HK-2 (cell line): ENCODE data around the gene HEPN1.

Experiments
- DNase-seq: peaks from one replicate; pipeline ENCODE4 v3.0.0-alpha.2; 2018; ENCODE audit not compliant: unreplicated experiment

The HEPN1 gene

GRCh38 chr11:124884869-124885479 lies 34.1 kb upstream of the HEPN1 start:
- DNase-seq: no peak

- no peak for DNase-seq
Measured at GRCh38 chr11:124886476-124886875, 32.6 kb upstream of the HEPN1 start.

GRCh38 chr11:124886978-124887666 lies 31.9 kb upstream of the HEPN1 start:
- no peak for DNase-seq

GRCh38 chr11:124887667-124888013 lies 31.4 kb upstream of the HEPN1 start:
- DNase-seq: no peak

- DNase-seq: no peak
Measured at GRCh38 chr11:124889191-124890091, 29.6 kb upstream of the HEPN1 start.

GRCh38 chr11:124890151-124890550 lies 28.9 kb upstream of the HEPN1 start:
- no peak for DNase-seq

GRCh38 chr11:124890683-124891372 lies 28.2 kb upstream of the HEPN1 start:
- DNase-seq: no peak

- DNase-seq: no peak
Measured at GRCh38 chr11:124891373-124891861, 27.6 kb upstream of the HEPN1 start.

GRCh38 chr11:124892146-124892545 lies 26.9 kb upstream of the HEPN1 start:
- DNase-seq: no peak

GRCh38 chr11:124892750-124893454 lies 26.1 kb upstream of the HEPN1 start:
- DNase-seq: no peak

GRCh38 chr11:124893781-124894401 lies 25.2 kb upstream of the HEPN1 start:
- no peak for DNase-seq

- no peak for DNase-seq
Measured at GRCh38 chr11:124894606-124895430, 24.2 kb upstream of the HEPN1 start.

GRCh38 chr11:124895471-124895971 lies 23.5 kb upstream of the HEPN1 start:
- no peak for DNase-seq

- DNase-seq: no peak
Measured at GRCh38 chr11:124896071-124896750, 22.8 kb upstream of the HEPN1 start.

- DNase-seq: no peak
Measured at GRCh38 chr11:124896821-124897391, 22.1 kb upstream of the HEPN1 start.

- no peak for DNase-seq
Measured at GRCh38 chr11:124897674-124898262, 21.3 kb upstream of the HEPN1 start, which contains the start of gene ROBO4. TSS of gene ROBO4 (minus strand) at chr11:124897865. CDS start at chr11:124897795, 70 bp downstream.

- DNase-seq: no peak
Measured at GRCh38 chr11:124898263-124898680, 20.8 kb upstream of the HEPN1 start.

GRCh38 chr11:124898711-124899110 lies 20.3 kb upstream of the HEPN1 start:
- DNase-seq: no peak
